Keratinocyte (primary cell): ENCODE data around the gene PRKAB1. TPM values are rescaled to one million over a fixed set of nuclear protein-coding genes. Genes with fewer than 3 reads are reported as not detected.

ENCODE experiments used
- DNase-seq: peaks from one replicate; pipeline ENCODE4 v3.0.0-alpha.2; 2011; ENCODE audit warnings: low read depth, missing footprints, low spot score
- FAIRE-seq: peaks from 2 replicates; lab custom pipeline; 2011; peaks lifted over from hg19 to GRCh38; lab: Jason Lieb, UNC
- H2AFZ ChIP-seq: 2 replicates; pipeline ENCODE4 v1.6.0; 2012; ENCODE audit warnings: low read length, control low read depth, inconsistent platforms; ENCODE audit not compliant: control insufficient read depth
- H3K27ac ChIP-seq: 2 replicates; pipeline ENCODE4 v1.5.1; 2011; ENCODE audit warnings: low read length; ENCODE audit not compliant: control insufficient read depth, insufficient read depth
- H3K27me3 ChIP-seq: 3 replicates; pipeline ENCODE4 v1.6.0; 2011; ENCODE audit warnings: low read length; ENCODE audit not compliant: control insufficient read depth, insufficient read depth; ENCODE audit errors: extremely low read depth
- H3K36me3 ChIP-seq, 2 experiments: 2 replicates in 1 of 2; 3 replicates in 1 of 2; pipeline ENCODE4 v1.5.1; 2011; ENCODE audit warnings: low read length in 2 of 2, mild to moderate bottlenecking in 1 of 2; ENCODE audit not compliant: control insufficient read depth in 2 of 2, insufficient read depth in 2 of 2; ENCODE audit errors: extremely low read depth in 1 of 2
- H3K4me1 ChIP-seq: 3 replicates; pipeline ENCODE4 v1.5.1; 2011; ENCODE audit warnings: low read length; ENCODE audit not compliant: control insufficient read depth, insufficient read depth; ENCODE audit errors: extremely low read depth
- H3K4me2 ChIP-seq: 3 replicates; pipeline ENCODE4 v1.6.0; 2011; ENCODE audit warnings: low read depth, low read length; ENCODE audit not compliant: control insufficient read depth, insufficient read depth; ENCODE audit errors: extremely low read depth
- H3K4me3 ChIP-seq, 3 experiments: fragments of 200-600 bp in 1 of 3; sonication (generic) in 1 of 3; 2 replicates in 2 of 3; 3 replicates in 1 of 3; pipeline ENCODE4 v1.5.1; 2011 to 2016; ENCODE audit warnings: low read length in 3 of 3, mild to moderate bottlenecking in 3 of 3, control low read depth in 2 of 3, inconsistent platforms in 1 of 3, low read depth in 1 of 3, mixed read lengths in 1 of 3, mixed run types in 1 of 3, moderate library complexity in 1 of 3; ENCODE audit not compliant: control insufficient read depth in 2 of 3, insufficient read depth in 2 of 3; ENCODE audit errors: extremely low read depth in 1 of 3
- H3K79me2 ChIP-seq: 2 replicates; pipeline ENCODE4 v1.6.0; 2012; ENCODE audit warnings: low read length; ENCODE audit not compliant: control insufficient read depth, insufficient read depth
- H3K9ac ChIP-seq: 3 replicates; pipeline ENCODE4 v1.6.0; 2011; ENCODE audit warnings: low read length; ENCODE audit not compliant: control insufficient read depth, insufficient read depth; ENCODE audit errors: extremely low read depth
- H3K9me1 ChIP-seq: 3 replicates; pipeline ENCODE4 v1.6.0; 2011; ENCODE audit warnings: low read length; ENCODE audit not compliant: control insufficient read depth, insufficient read depth; ENCODE audit errors: extremely low read depth
- H3K9me3 ChIP-seq: 2 replicates; pipeline ENCODE4 v1.5.1; 2012; ENCODE audit warnings: low read depth, low read length; ENCODE audit not compliant: control insufficient read depth
- H4K20me1 ChIP-seq: 3 replicates; pipeline ENCODE4 v1.6.0; 2011; ENCODE audit warnings: low read length; ENCODE audit not compliant: control insufficient read depth, insufficient read depth; ENCODE audit errors: extremely low read depth
- CTCF ChIP-seq, 3 experiments: IDR thresholded peaks in 1 of 3; conservative IDR thresholded peaks in 1 of 3; optimal IDR thresholded peaks in 1 of 3; 2 replicates in 2 of 3; 3 replicates in 1 of 3; pipeline versions ENCODE3 to v1.5.1; 2011; ENCODE audit warnings: low read length in 3 of 3, mild to moderate bottlenecking in 3 of 3, moderate library complexity in 2 of 3, control low read depth in 1 of 3, inconsistent platforms in 1 of 3; ENCODE audit not compliant: insufficient read depth in 2 of 3; ENCODE audit errors: extremely low read depth in 1 of 3
- EZH2 ChIP-seq: IDR thresholded peaks from one replicate; pipeline ENCODE4 v1.6.1; 2012; ENCODE audit warnings: inconsistent platforms, mild to moderate bottlenecking, low read length, moderate library complexity
- dilution Hi-C: fragments of 300-500 bp; cut with MboI; formaldehyde crosslinking; loops from one replicate; pipeline ENCODE4 v1.7.0; 2020; ENCODE audit warnings: low sequenced_read_pairs; ENCODE audit not compliant: extremely low pct_ligation_motif_present
- polyA plus RNA-seq, 5 experiments: library from polyadenylated mRNA; depleted of rRNA in 3 of 5; stranded (reverse) in 3 of 5; stranded (forward) in 1 of 5; unstranded in 1 of 5; fragments of >200 nt; gene quantifications; 1 replicate in 1 of 5; 2 replicates in 3 of 5; 3 replicates in 1 of 5; pipeline versions ENCODE4 v1.2.1 to v1.2.3, GENCODE V29; 2011 to 2012; ENCODE audit warnings: missing spikeins in 2 of 5, low read depth in 1 of 5, low replicate concordance in 1 of 5

PRKAB1 gene
- polyA plus RNA-seq, 1 donor (not counting 4 experiments of a cell fraction or from before 2014, with no cell fraction given): 22.0 TPM

GRCh38 chr12:119710965-119711551 is 43.1 kb downstream of the PRKAB1 start:
- Histone ChIP-seq H3K79me2 (no peaks in the 10 kb centered on the region), H3K4me1 (peaks cover 7% of the 10 kb centered on the region), H3K4me2 (no peak overlapping the region), H4K20me1 (no peaks in the 10 kb centered on the region), H3K27ac (no peak overlapping the region), H3K9me1 (no peaks in the 10 kb centered on the region), H3K9me3 (no peaks in the 10 kb centered on the region), H2AFZ (no peak overlapping the region), H3K27me3 (no peaks in the 10 kb centered on the region), H3K9ac (no peak overlapping the region), H3K36me3 (peaks cover 2 to 38% of the 10 kb centered on the region in 2 experiments), H3K4me3 (no peak overlapping the region)
- TF ChIP-seq CTCF (optimal IDR thresholded peaks at IDR 0.05 in 1 of 3, IDR thresholded peaks at IDR 0.05 in 1 of 3, conservative IDR thresholded peaks at IDR 0.05 in 1 of 3; ENCODE audit: extremely low read depth in 1 of 3, insufficient read depth in 2 of 3, low read length in 3 of 3): no peak
- TF ChIP-seq EZH2: no peak
- dilution Hi-C loops: no loop called here
- no peak for FAIRE-seq
- no peak for DNase-seq

GRCh38 chr12:119711693-119712092 is 43.8 kb downstream of the PRKAB1 start:
- H3K27me3 ChIP-seq: no peaks in the 10 kb centered on the region
- H3K4me2 ChIP-seq: no peak overlapping the region
- no peak overlapping the region for H3K4me3 ChIP-seq
- H3K36me3 ChIP-seq: peaks cover 2 to 38% of the 10 kb centered on the region in 2 experiments
- FAIRE-seq (no peak), DNase-seq (no peak)
- peaks cover 13% of the 10 kb centered on the region for H3K4me1 ChIP-seq
- TF ChIP-seq EZH2 (no peak), CTCF (optimal IDR thresholded peaks at IDR 0.05 in 1 of 3, IDR thresholded peaks at IDR 0.05 in 1 of 3, conservative IDR thresholded peaks at IDR 0.05 in 1 of 3; ENCODE audit: extremely low read depth in 1 of 3, insufficient read depth in 2 of 3, low read length in 3 of 3) (no peak)
- H2AFZ ChIP-seq: no peak overlapping the region
- dilution Hi-C loops: no loop called here
- no peaks in the 10 kb centered on the region for H3K9me1 ChIP-seq
- H3K27ac ChIP-seq: no peak overlapping the region
- no peak overlapping the region for H3K9ac ChIP-seq
- H3K9me3 ChIP-seq: no peaks in the 10 kb centered on the region
- H3K79me2 ChIP-seq: no peaks in the 10 kb centered on the region
- H4K20me1 ChIP-seq: no peaks in the 10 kb centered on the region
